Esophagus muscularis mucosa (tissue), 2 donors: ENCODE data around the gene MSH3.

ENCODE experiments used
- POLR2A ChIP-seq: fragments of 450-650 bp; IDR thresholded peaks from one replicate; pipeline ENCODE4 v1.6.1; 2017; ENCODE audit warnings: antibody characterized with exemption, moderate library complexity, mild to moderate bottlenecking, low read depth
- POLR2AphosphoS5 ChIP-seq, 2 donors: sonication (generic); formaldehyde crosslinking; IDR thresholded peaks; one replicate each; pipeline ENCODE4 v1.6.1; 2017; ENCODE audit warnings: antibody characterized with exemption in 2 of 2

DNA sequence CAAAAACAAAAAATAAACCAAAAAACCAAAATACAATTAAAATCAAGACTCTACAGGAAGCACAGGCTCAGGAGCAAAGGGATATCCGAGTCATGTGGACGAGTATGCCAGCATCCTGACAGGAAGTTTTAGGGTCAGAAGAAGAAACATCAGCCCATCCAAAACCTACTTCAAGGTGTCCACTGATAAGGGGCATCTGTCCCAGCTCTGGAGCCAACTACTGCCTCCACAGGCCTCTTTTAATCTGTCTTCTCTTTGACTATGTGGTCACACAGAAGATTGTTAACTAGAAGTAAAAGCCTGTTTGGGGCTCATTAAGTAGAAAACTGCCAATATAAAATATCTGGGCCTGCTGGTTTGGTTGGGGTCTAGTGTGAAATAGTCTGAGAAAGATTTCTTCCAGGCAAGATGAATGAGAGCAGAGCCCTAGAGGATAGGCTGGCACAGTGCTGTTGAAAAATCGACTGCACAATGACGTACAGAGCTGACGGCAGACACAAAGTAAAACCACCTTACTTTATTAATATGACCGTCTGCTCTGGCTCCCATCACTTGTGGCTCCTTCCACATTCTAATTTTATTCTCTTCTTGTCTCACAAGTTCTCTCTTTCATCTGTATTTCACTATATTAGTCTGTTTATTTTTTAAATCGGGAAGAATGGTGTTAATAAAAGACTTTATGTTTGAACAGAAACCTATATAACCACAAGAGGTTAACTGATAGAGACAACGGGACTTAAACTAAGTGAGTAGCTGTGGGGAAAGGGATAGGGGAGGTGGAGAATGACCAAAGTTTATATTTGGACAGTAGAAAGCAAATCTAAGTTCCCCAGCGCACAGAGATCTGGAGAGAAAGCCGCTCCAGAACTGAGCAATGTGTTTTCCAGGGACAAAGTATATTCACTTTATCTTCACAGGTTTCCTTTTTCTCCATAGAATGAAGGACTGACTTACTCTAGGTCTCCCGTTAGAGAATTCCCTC lies 22.9 kb upstream of the MSH3 start:
- TF ChIP-seq POLR2AphosphoS5 (IDR thresholded peaks at IDR 0.05) (no peak), POLR2A (no peak)
